IMR-90 (cell line): ENCODE data around the gene DPF3. TPM values are rescaled to one million over a fixed set of nuclear protein-coding genes. Genes with fewer than 3 reads are reported as not detected.

Source experiments
- ATAC-seq: fragments of 200-7000 bp; cut with Tn5 transposase; 2 replicates; pipeline ENCODE4 v1.9.1; 2020; ENCODE audit warnings: low read depth, mild to moderate bottlenecking, moderate library complexity
- BruUV-seq: library from RNA; stranded (reverse); fragments of 400-500 nt; replicated peaks from 2 replicates; lab custom pipeline; 2021; lab: Mats Ljungman, UMichigan
- CTCF ChIA-PET: fragments of 300-600 bp; formaldehyde crosslinking; extraction: SDS; loops from one replicate; lab custom pipeline; 2021; ENCODE audit warnings: antibody characterized with exemption; lab: Yijun Ruan, JAX
- POLR2A ChIA-PET: fragments of 300-600 bp; sonication (Branson Sonifier 250); formaldehyde crosslinking; loops from one replicate; lab custom pipeline; 2022; ENCODE audit warnings: antibody characterized with exemption; ENCODE audit not compliant: unreplicated experiment; lab: Charles Lee
- DNase-seq: peaks from one replicate; pipeline ENCODE4 v3.0.0; 2013
- H2AFZ ChIP-seq: replicated peaks from 2 replicates; pipeline ENCODE3; 2013; ENCODE audit warnings: low read length, mild to moderate bottlenecking; ENCODE audit not compliant: poor library complexity
- H2AK5ac ChIP-seq: 2 replicates; pipeline ENCODE4 v1.6.1; 2013; ENCODE audit warnings: low read depth, low read length, inconsistent platforms
- H2AK9ac ChIP-seq: replicated peaks from 2 replicates; pipeline ENCODE3; 2013; ENCODE audit warnings: mild to moderate bottlenecking, low read depth, low read length, moderate library complexity; ENCODE audit not compliant: poor library complexity
- H2BK120ac ChIP-seq: 2 replicates; pipeline ENCODE4 v1.6.1; 2013; ENCODE audit warnings: low read depth, low read length, inconsistent platforms
- H2BK15ac ChIP-seq: 3 replicates; pipeline ENCODE4 v1.6.1; 2013; ENCODE audit warnings: low read depth, low read length, inconsistent platforms
- H2BK20ac ChIP-seq: 2 replicates; pipeline ENCODE4 v1.6.1; 2013; ENCODE audit warnings: low read depth, mild to moderate bottlenecking, inconsistent platforms, low read length, moderate library complexity
- H2BK5ac ChIP-seq: 2 replicates; pipeline ENCODE4 v1.6.1; 2013; ENCODE audit warnings: mild to moderate bottlenecking, low read depth, low read length, inconsistent platforms; ENCODE audit not compliant: poor library complexity, severe bottlenecking
- H3K14ac ChIP-seq: replicated peaks from 2 replicates; pipeline ENCODE4 v1.6.1; 2013; ENCODE audit warnings: low read depth, low read length, inconsistent platforms
- H3K18ac ChIP-seq: 2 replicates; pipeline ENCODE4 v1.6.1; 2013; ENCODE audit warnings: low read depth, low read length, control low read depth
- H3K23ac ChIP-seq: 2 replicates; pipeline ENCODE4 v1.6.1; 2013; ENCODE audit warnings: low read depth, low read length, inconsistent platforms
- H3K27ac ChIP-seq: 2 replicates; pipeline ENCODE4 v1.5.1; 2013; ENCODE audit warnings: mild to moderate bottlenecking, control low read depth, low read length; ENCODE audit not compliant: insufficient read depth
- H3K27me3 ChIP-seq: 2 replicates; pipeline ENCODE4 v1.6.1; 2013; ENCODE audit warnings: low read length; ENCODE audit not compliant: control insufficient read depth, insufficient read depth
- H3K36me3 ChIP-seq: 2 replicates; pipeline ENCODE4 v1.6.1; 2013; ENCODE audit warnings: low read length, mixed read lengths; ENCODE audit not compliant: control insufficient read depth, insufficient read depth
- H3K4ac ChIP-seq: 2 replicates; pipeline ENCODE4 v1.6.1; 2013; ENCODE audit warnings: low read depth, low read length, inconsistent platforms
- H3K4me1 ChIP-seq: 2 replicates; pipeline ENCODE4 v1.6.1; 2013; ENCODE audit warnings: low read length, mixed read lengths; ENCODE audit not compliant: control insufficient read depth, insufficient read depth
- H3K4me2 ChIP-seq: 2 replicates; pipeline ENCODE4 v1.6.1; 2013; ENCODE audit warnings: low read depth, mild to moderate bottlenecking, control low read depth, low read length, moderate library complexity
- H3K4me3 ChIP-seq: 2 replicates; pipeline ENCODE4 v1.5.1; 2013; ENCODE audit warnings: low read depth, mild to moderate bottlenecking, control low read depth, low read length, moderate library complexity; ENCODE audit not compliant: insufficient read depth
- H3K56ac ChIP-seq: 2 replicates; pipeline ENCODE4 v1.6.1; 2013; ENCODE audit warnings: low read length, inconsistent platforms; ENCODE audit not compliant: insufficient read depth; ENCODE audit errors: extremely low read depth
- H3K79me1 ChIP-seq, 2 experiments: 2 replicates each; pipeline ENCODE4 v1.6.1; 2013; ENCODE audit warnings: low read length in 2 of 2, inconsistent platforms in 1 of 2, low read depth in 1 of 2
- H3K9ac ChIP-seq: 2 replicates; pipeline ENCODE4 v1.6.1; 2013; ENCODE audit warnings: low read depth, low read length, control low read depth
- H3K9me1 ChIP-seq: 2 replicates; pipeline ENCODE4 v1.6.1; 2013; ENCODE audit warnings: low read length, inconsistent platforms; ENCODE audit not compliant: insufficient read depth
- H3K9me3 ChIP-seq: 2 replicates; pipeline ENCODE4 v1.6.1; 2013; ENCODE audit warnings: low read length; ENCODE audit not compliant: control insufficient read depth, insufficient read depth
- H4K20me1 ChIP-seq: 2 replicates; pipeline ENCODE4 v1.6.1; 2013; ENCODE audit warnings: low read length, inconsistent platforms; ENCODE audit not compliant: insufficient read depth
- H4K5ac ChIP-seq: 2 replicates; pipeline ENCODE4 v1.6.1; 2013; ENCODE audit warnings: mild to moderate bottlenecking, low read depth, low read length, control low read depth
- H4K8ac ChIP-seq, 2 experiments: 2 replicates each; pipeline ENCODE4 v1.6.1; 2013; ENCODE audit warnings: low read depth in 2 of 2, low read length in 2 of 2, control low read depth in 1 of 2, inconsistent platforms in 1 of 2
- H4K91ac ChIP-seq: 2 replicates; pipeline ENCODE4 v1.6.1; 2013; ENCODE audit warnings: low read depth, low read length, inconsistent platforms; ENCODE audit not compliant: insufficient read depth
- BHLHE40 ChIP-seq: fragments of 150-350 bp; IDR thresholded peaks from 2 replicates; pipeline ENCODE4 v1.6.1; 2016; ENCODE audit warnings: mild to moderate bottlenecking, low read depth, low read length
- CEBPB ChIP-seq: IDR thresholded peaks from 2 replicates; pipeline ENCODE4 v1.6.1; 2012; ENCODE audit warnings: low read depth, low read length, improper control_type of control experiment
- CHD1 ChIP-seq: IDR thresholded peaks from 2 replicates; pipeline ENCODE4 v1.6.1; 2012; ENCODE audit warnings: low read depth, low read length, improper control_type of control experiment
- FOS ChIP-seq: fragments of 150-350 bp; IDR thresholded peaks from 2 replicates; pipeline ENCODE4 v1.6.1; 2016; ENCODE audit warnings: low read depth, low read length
- MAFK ChIP-seq: IDR thresholded peaks from 2 replicates; pipeline ENCODE4 v1.6.1; 2012; ENCODE audit warnings: low read depth, low read length, improper control_type of control experiment
- MAZ ChIP-seq: IDR thresholded peaks from 2 replicates; pipeline ENCODE4 v1.6.1; 2012; ENCODE audit warnings: low read depth, mild to moderate bottlenecking, low read length, improper control_type of control experiment, moderate library complexity, borderline replicate concordance
- MXI1 ChIP-seq: IDR thresholded peaks from 2 replicates; pipeline ENCODE4 v1.6.1; 2012; ENCODE audit warnings: low read depth, mild to moderate bottlenecking, low read length, moderate library complexity, borderline replicate concordance
- POLR2A ChIP-seq: IDR thresholded peaks from 2 replicates; pipeline ENCODE4 v1.6.1; 2012; ENCODE audit warnings: mild to moderate bottlenecking, low read depth, low read length
- RAD21 ChIP-seq: IDR thresholded peaks from 2 replicates; pipeline ENCODE4 v1.6.1; 2012; ENCODE audit warnings: low read length, improper control_type of control experiment
- RCOR1 ChIP-seq: IDR thresholded peaks from 2 replicates; pipeline ENCODE4 v1.6.1; 2012; ENCODE audit warnings: mild to moderate bottlenecking, low read length, improper control_type of control experiment; ENCODE audit not compliant: insufficient replicate concordance
- RFX5 ChIP-seq: IDR thresholded peaks from 2 replicates; pipeline ENCODE4 v1.8.0; 2012; ENCODE audit warnings: low read depth, mild to moderate bottlenecking, low read length, moderate library complexity
- SMC3 ChIP-seq: fragments of 150-350 bp; IDR thresholded peaks from 2 replicates; pipeline ENCODE4 v1.6.1; 2016; ENCODE audit warnings: low read depth, mild to moderate bottlenecking, antibody characterized with exemption, low read length, moderate library complexity
- WGBS, 2 experiments: methylation state at CpG; one replicate each; pipeline versions ENCODE4 v1.1.5 to v1.1.7; 2013; ENCODE audit warnings: missing lambda C conversion rate in 2 of 2; ENCODE audit not compliant: insufficient read length in 1 of 2; ENCODE audit errors: extremely low coverage in 2 of 2; 5-methylcytosine and 5-hydroxymethylcytosine counted together
- dilution Hi-C: fragments of 300-500 bp; cut with HindIII; formaldehyde crosslinking; loops from one replicate; pipeline ENCODE4 v1.14.3; 2018; ENCODE audit warnings: low sequenced_read_pairs; ENCODE audit not compliant: unreplicated experiment
- in situ Hi-C: fragments of 300-500 bp; cut with MboI; formaldehyde crosslinking; loops from 3 replicates; pipeline ENCODE4 v1.14.3; 2019; ENCODE audit warnings: low sequenced_read_pairs, inconsistent platforms, mixed read lengths
- intact Hi-C: fragments of 100-400 bp; cut with micrococcal nuclease; formaldehyde crosslinking; loops from 2 replicates; pipeline ENCODE4 v1.10.0; 2022
- polyA plus RNA-seq, 3 experiments: library from polyadenylated mRNA; depleted of rRNA; stranded (reverse); fragments of >200 nt; gene quantifications; 2 replicates each; pipeline ENCODE4 v1.2.3, GENCODE V29; 2012; ENCODE audit warnings: low replicate concordance in 1 of 3
- total RNA-seq: library from RNA; depleted of rRNA; stranded (reverse); fragments of >200 nt; gene quantifications from 2 replicates; pipeline ENCODE4 v1.2.3, GENCODE V29; 2012
- TF ChIP-seq, protein P1 (sequence below): conservative IDR thresholded peaks from 2 replicates; pipeline ENCODE4 v1.5.1; 2012; ENCODE audit warnings: mild to moderate bottlenecking, low read depth, low read length, improper control_type of control experiment
- TF ChIP-seq, protein P2 (sequence below): fragments of 150-350 bp; IDR thresholded peaks from 2 replicates; pipeline ENCODE4 v1.6.1; 2016; ENCODE audit warnings: low read depth, mild to moderate bottlenecking, low read length, moderate library complexity, borderline replicate concordance
- TF ChIP-seq, protein P3 (sequence below): fragments of 150-350 bp; IDR thresholded peaks from 2 replicates; pipeline ENCODE4 v1.6.1; 2017; ENCODE audit warnings: mild to moderate bottlenecking, antibody characterized with exemption, low read length, low read depth

DPF3 gene
- total and polyA plus RNA-seq, 2 of the 4 experiments (the other 2 are of a cell fraction), result 30.5 to 32.8 TPM

DNA sequence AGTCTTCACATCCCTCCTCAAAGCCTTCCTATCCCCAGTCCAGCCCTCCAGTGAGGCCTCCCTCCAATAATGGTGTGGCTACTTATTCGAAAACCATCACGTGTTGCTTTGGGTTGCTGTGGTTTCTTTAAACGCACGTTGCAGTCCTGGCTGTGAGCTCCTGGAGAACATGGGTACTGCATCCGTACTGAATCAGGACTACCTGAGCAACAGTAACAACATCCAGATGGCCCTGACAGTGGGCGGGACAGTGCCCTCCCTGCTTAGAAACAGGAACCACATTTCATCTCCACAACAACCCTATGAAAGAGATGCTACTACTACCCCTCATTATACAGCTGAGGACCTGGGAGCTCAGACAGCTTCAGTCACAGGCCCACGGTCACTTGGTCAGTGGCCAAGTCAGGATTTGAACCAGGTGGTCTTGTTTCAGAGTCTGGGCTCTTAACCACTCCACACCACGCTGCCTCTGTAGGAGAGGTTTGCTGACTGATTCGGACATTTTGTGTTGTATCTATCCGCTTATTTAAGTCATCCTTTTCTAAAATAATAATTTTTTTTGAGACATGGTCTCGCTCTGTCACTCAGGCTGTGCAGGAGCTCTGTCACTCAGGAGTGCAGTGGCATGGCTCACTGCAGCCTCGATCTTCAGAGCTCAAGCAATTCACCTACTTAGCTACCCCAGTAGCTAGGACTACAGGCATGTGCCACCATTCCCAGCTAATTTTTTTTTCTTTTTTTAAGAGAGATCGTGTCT is 104.8 kb downstream of the DPF3 start:
- ChIA-PET POLR2A (no interaction called here), CTCF (no interaction called here)
- intact Hi-C loops, result no loop called here
- Histone ChIP-seq H3K27ac (no peak overlapping the region), H3K79me1 (peaks cover 31 to 74% of the 10 kb centered on the region in 2 experiments), H2BK5ac (no peak overlapping the region), H3K23ac (no peak overlapping the region), H3K4ac (no peak overlapping the region), H2BK15ac (no peak overlapping the region), H2AK5ac (peak overlapping the region; percentile 35; the same call in 1 of the 2 replicates), H3K18ac (no peak overlapping the region), H2AFZ (no peak overlapping the region), H3K36me3 (no peaks in the 10 kb centered on the region), H3K4me2 (no peak overlapping the region), H4K20me1 (peaks cover 6% of the 10 kb centered on the region; the same call in 1 of the 2 replicates), H3K9ac (no peak overlapping the region), H3K9me3 (no peaks in the 10 kb centered on the region), H3K14ac (no peak overlapping the region), H4K91ac (no peak overlapping the region), H3K4me3 (no peak overlapping the region), H2BK120ac (no peak overlapping the region), H3K27me3 (no peaks in the 10 kb centered on the region), H4K5ac (no peak overlapping the region), H4K8ac (no peak overlapping the region), H3K56ac (no peak overlapping the region), H3K9me1 (peaks cover 3% of the 10 kb centered on the region; the same call in 1 of the 2 replicates), H3K4me1 (peaks cover 3% of the 10 kb centered on the region; the same call in 1 of the 2 replicates), H2AK9ac (no peak overlapping the region), H2BK20ac (no peak overlapping the region)
- in situ Hi-C loops, result no loop called here
- no peak for ATAC-seq
- WGBS, 2 experiments, result 90% methylated on average over 7 of the region's 13 CpGs; no CpG with 5 or more reads in 1 of the 2 experiments
- dilution Hi-C loops, result no loop called here
- BruUV-seq, result no TSS peak
- no peak for DNase-seq
- TF ChIP-seq POLR2A, result no peak
- TF ChIP-seq CEBPB, result no peak
- TF ChIP-seq, protein P1, sequence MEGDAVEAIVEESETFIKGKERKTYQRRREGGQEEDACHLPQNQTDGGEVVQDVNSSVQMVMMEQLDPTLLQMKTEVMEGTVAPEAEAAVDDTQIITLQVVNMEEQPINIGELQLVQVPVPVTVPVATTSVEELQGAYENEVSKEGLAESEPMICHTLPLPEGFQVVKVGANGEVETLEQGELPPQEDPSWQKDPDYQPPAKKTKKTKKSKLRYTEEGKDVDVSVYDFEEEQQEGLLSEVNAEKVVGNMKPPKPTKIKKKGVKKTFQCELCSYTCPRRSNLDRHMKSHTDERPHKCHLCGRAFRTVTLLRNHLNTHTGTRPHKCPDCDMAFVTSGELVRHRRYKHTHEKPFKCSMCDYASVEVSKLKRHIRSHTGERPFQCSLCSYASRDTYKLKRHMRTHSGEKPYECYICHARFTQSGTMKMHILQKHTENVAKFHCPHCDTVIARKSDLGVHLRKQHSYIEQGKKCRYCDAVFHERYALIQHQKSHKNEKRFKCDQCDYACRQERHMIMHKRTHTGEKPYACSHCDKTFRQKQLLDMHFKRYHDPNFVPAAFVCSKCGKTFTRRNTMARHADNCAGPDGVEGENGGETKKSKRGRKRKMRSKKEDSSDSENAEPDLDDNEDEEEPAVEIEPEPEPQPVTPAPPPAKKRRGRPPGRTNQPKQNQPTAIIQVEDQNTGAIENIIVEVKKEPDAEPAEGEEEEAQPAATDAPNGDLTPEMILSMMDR, result no peak
- TF ChIP-seq RAD21, result no peak
- TF ChIP-seq, protein P2, sequence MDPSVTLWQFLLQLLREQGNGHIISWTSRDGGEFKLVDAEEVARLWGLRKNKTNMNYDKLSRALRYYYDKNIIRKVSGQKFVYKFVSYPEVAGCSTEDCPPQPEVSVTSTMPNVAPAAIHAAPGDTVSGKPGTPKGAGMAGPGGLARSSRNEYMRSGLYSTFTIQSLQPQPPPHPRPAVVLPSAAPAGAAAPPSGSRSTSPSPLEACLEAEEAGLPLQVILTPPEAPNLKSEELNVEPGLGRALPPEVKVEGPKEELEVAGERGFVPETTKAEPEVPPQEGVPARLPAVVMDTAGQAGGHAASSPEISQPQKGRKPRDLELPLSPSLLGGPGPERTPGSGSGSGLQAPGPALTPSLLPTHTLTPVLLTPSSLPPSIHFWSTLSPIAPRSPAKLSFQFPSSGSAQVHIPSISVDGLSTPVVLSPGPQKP, result no peak
- TF ChIP-seq MXI1, result no peak
- TF ChIP-seq FOS, result no peak
- no peak for TF ChIP-seq RFX5
- TF ChIP-seq SMC3, result no peak
- TF ChIP-seq CHD1, result no peak
- TF ChIP-seq MAFK, result no peak
- no peak for TF ChIP-seq BHLHE40
- no peak for TF ChIP-seq RCOR1
- TF ChIP-seq MAZ, result no peak
- TF ChIP-seq, protein P3, sequence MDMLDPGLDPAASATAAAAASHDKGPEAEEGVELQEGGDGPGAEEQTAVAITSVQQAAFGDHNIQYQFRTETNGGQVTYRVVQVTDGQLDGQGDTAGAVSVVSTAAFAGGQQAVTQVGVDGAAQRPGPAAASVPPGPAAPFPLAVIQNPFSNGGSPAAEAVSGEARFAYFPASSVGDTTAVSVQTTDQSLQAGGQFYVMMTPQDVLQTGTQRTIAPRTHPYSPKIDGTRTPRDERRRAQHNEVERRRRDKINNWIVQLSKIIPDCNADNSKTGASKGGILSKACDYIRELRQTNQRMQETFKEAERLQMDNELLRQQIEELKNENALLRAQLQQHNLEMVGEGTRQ, result no peak
